K562 (cell line): ENCODE results near the gene SFRP5. TPM values are rescaled to one million over a fixed set of nuclear protein-coding genes. Genes with fewer than 3 reads are reported as not detected.

Source experiments
- ATAC-seq: fragments of 200-7000 bp; cut with Tn5 transposase; 3 replicates; pipeline ENCODE4 v1.9.1; 2020; ENCODE audit warnings: moderate library complexity
- BruUV-seq: library from RNA; stranded (reverse); fragments of 400-500 nt; replicated peaks from 2 replicates; lab custom pipeline; 2021; lab: Mats Ljungman, UMichigan
- CTCF ChIA-PET: fragments of 300-600 bp; formaldehyde crosslinking; extraction: SDS; loops from one replicate; lab custom pipeline; 2021; ENCODE audit warnings: low intra/inter-chr PET ratio; lab: Yijun Ruan, JAX
- POLR2A ChIA-PET: fragments of 300-600, 350-650 bp; sonication (Branson Sonifier 250); formaldehyde crosslinking; extraction: SDS; loops from one replicate; lab custom pipeline; 2021; ENCODE audit warnings: antibody characterized with exemption, inconsistent platforms; lab: Yijun Ruan, JAX
- DNase-seq, 4 experiments: peaks; one replicate each; pipeline versions ENCODE4 v3.0.0 to v3.0.0-alpha.2; 2011 to 2018; ENCODE audit warnings: low spot score in 3 of 4, mixed read lengths in 3 of 4; ENCODE audit errors: extremely low read depth in 1 of 4
- FAIRE-seq: peaks from 2 replicates; lab custom pipeline; 2011; peaks lifted over from hg19 to GRCh38; lab: Jason Lieb, UNC
- H2AFZ ChIP-seq: 2 replicates; pipeline ENCODE4 v1.6.0; 2011; ENCODE audit warnings: low read depth, low read length, control low read depth, inconsistent platforms
- H3K27ac ChIP-seq: fragments of 200-600 bp; 3 replicates; pipeline ENCODE4 v1.8.0; 2011; ENCODE audit warnings: low read depth, mild to moderate bottlenecking, control low read depth, inconsistent platforms, low read length, moderate library complexity, mixed read lengths; ENCODE audit errors: extremely low read depth
- H3K27me3 ChIP-seq, 2 experiments: fragments of 300-600 bp in 1 of 2; 2 replicates in 1 of 2; 3 replicates in 1 of 2; pipeline versions ENCODE4 v1.6.0 to v1.8.0; 2011; ENCODE audit warnings: inconsistent platforms in 2 of 2, low read length in 2 of 2, mild to moderate bottlenecking in 1 of 2, mixed read lengths in 1 of 2, moderate library complexity in 1 of 2; ENCODE audit not compliant: control insufficient read depth in 2 of 2, insufficient read depth in 2 of 2
- H3K36me3 ChIP-seq: fragments of 300-600 bp; 3 replicates; pipeline ENCODE4 v1.8.0; 2011; ENCODE audit warnings: mild to moderate bottlenecking, low read length, inconsistent platforms; ENCODE audit not compliant: control insufficient read depth, insufficient read depth
- H3K4me1 ChIP-seq, 2 experiments: fragments of 200-600 bp in 1 of 2; replicated peaks in 1 of 2; 2 replicates in 1 of 2; 3 replicates in 1 of 2; pipeline versions ENCODE4 v1.5.1 to v1.8.0; 2011; ENCODE audit warnings: inconsistent platforms in 2 of 2, low read length in 2 of 2, mild to moderate bottlenecking in 1 of 2, mixed read lengths in 1 of 2, moderate library complexity in 1 of 2; ENCODE audit not compliant: control insufficient read depth in 2 of 2, insufficient read depth in 2 of 2
- H3K4me2 ChIP-seq: 2 replicates; pipeline ENCODE4 v1.6.1; 2011; ENCODE audit warnings: low read length, control low read depth, inconsistent platforms, mixed read lengths; ENCODE audit not compliant: insufficient read depth
- H3K4me3 ChIP-seq: fragments of 200-600 bp; sonication (generic), shearing (Covaris generic); 2 replicates; pipeline ENCODE4 v1.5.1; 2016; ENCODE audit warnings: control low read depth, inconsistent platforms
- H3K79me2 ChIP-seq: fragments of 200-600 bp; 3 replicates; pipeline ENCODE4 v1.8.0; 2011; ENCODE audit warnings: low read length, inconsistent platforms; ENCODE audit not compliant: control insufficient read depth, insufficient read depth
- H3K9ac ChIP-seq, 2 experiments: 2 replicates each; pipeline versions ENCODE4 v1.6.0 to v1.6.1; 2011; ENCODE audit warnings: low read depth in 2 of 2, low read length in 2 of 2, control low read depth in 1 of 2, inconsistent platforms in 1 of 2, mild to moderate bottlenecking in 1 of 2, mixed read lengths in 1 of 2; ENCODE audit not compliant: insufficient read depth in 1 of 2
- H3K9me1 ChIP-seq: one replicate; pipeline ENCODE4 v1.6.0; 2011; ENCODE audit warnings: inconsistent platforms, mild to moderate bottlenecking, low read length, moderate library complexity; ENCODE audit not compliant: control insufficient read depth, insufficient read depth
- H3K9me3 ChIP-seq: replicated peaks from 2 replicates; pipeline ENCODE4 v1.5.1; 2011; ENCODE audit warnings: low read depth, low read length, inconsistent platforms; ENCODE audit not compliant: control insufficient read depth, insufficient read depth
- H4K20me1 ChIP-seq: replicated peaks from 2 replicates; pipeline ENCODE4 v1.6.1; 2011; ENCODE audit warnings: low read length, inconsistent platforms, mixed read lengths; ENCODE audit not compliant: control insufficient read depth, insufficient read depth
- FOSL1 ChIP-seq: fragments of 200-800 bp; sonication (Bioruptor generic); conservative IDR thresholded peaks from 2 replicates; pipeline ENCODE4 v1.6.1; 2016; ENCODE audit warnings: missing genetic modification characterization, missing compliant biosample characterization
- POLR2G ChIP-seq: fragments of 200-400 bp; formaldehyde crosslinking; IDR thresholded peaks from 2 replicates; pipeline ENCODE4 v1.6.1; 2017; ENCODE audit warnings: low read depth, mild to moderate bottlenecking, antibody characterized with exemption, low read length, moderate library complexity
- YY1 ChIP-seq, 3 experiments: IDR thresholded peaks; 2 replicates each; pipeline ENCODE4 v1.6.1; 2011; ENCODE audit warnings: low read length in 2 of 3, mild to moderate bottlenecking in 2 of 3, moderate library complexity in 2 of 3, borderline replicate concordance in 1 of 3, control low read depth in 1 of 3, low read depth in 1 of 3; ENCODE audit not compliant: insufficient read depth in 3 of 3, insufficient replicate concordance in 2 of 3, control insufficient read depth in 1 of 3, insufficient read length in 1 of 3; ENCODE audit errors: extremely low read depth in 1 of 3
- ZNF140 ChIP-seq: fragments of 250-450 bp; sonication (Bioruptor Pico); IDR thresholded peaks from 2 replicates; pipeline ENCODE4 v1.8.0; 2021; ENCODE audit warnings: moderate library complexity, mild to moderate bottlenecking, inconsistent platforms
- WGBS: fragments of 100-300 bp; shearing (Covaris generic); methylation state at CpG from one replicate; pipeline ENCODE4 v1.1.6; 2016; ENCODE audit warnings: low coverage, mixed read lengths; ENCODE audit not compliant: insufficient coverage; ENCODE audit errors: missing lambda C conversion rate; 5-methylcytosine and 5-hydroxymethylcytosine counted together
- in situ Hi-C: fragments of 300-500 bp; cut with MboI; formaldehyde crosslinking; loops from 4 replicates; pipeline ENCODE4 v1.15.0; 2018; ENCODE audit warnings: inconsistent platforms, mixed read lengths
- intact Hi-C: fragments of 100-400 bp; cut with micrococcal nuclease; formaldehyde crosslinking; loops from 2 replicates; pipeline ENCODE4 v1.14.2; 2022
- polyA plus RNA-seq, 8 experiments: library from polyadenylated mRNA; depleted of rRNA in 4 of 8; stranded (reverse) in 5 of 8; unstranded in 3 of 8; fragments of >200 nt; fragmentation: Nextera tagmentation in 2 of 8; fragmentation: Illumina TruSeq in 1 of 8; extraction: Ambion mirVana in 2 of 8; extraction: Trizol in 1 of 8; gene quantifications; 2 replicates each; pipeline versions ENCODE4 v1.2.1 to v1.2.3, GENCODE V29; 2011 to 2014; ENCODE audit warnings: inconsistent platforms in 1 of 8, missing spikeins in 1 of 8
- total RNA-seq, 7 experiments: library from RNA; depleted of rRNA in 6 of 7; stranded (reverse); fragments of >200 nt in 6 of 7; fragmentation: Illumina TruSeq in 2 of 7; extraction: Trizol in 2 of 7; gene quantifications; 2 replicates each; pipeline versions ENCODE4 v1.2.1 to v1.2.3, GENCODE V29; 2011 to 2021; ENCODE audit warnings: low replicate concordance in 1 of 7
- TF ChIP-seq, protein P1 (sequence below): IDR thresholded peaks from 2 replicates; pipeline ENCODE4 v1.6.1; 2011; ENCODE audit warnings: borderline replicate concordance, low read depth, mild to moderate bottlenecking, moderate library complexity, low read length; ENCODE audit not compliant: insufficient read depth, poor library complexity, severe bottlenecking
- TF ChIP-seq, protein P2 (sequence below): fragments of 250-450 bp; sonication (Bioruptor Pico); IDR thresholded peaks from 2 replicates; pipeline ENCODE4 v1.8.0; 2022; ENCODE audit warnings: moderate library complexity, mild to moderate bottlenecking, inconsistent platforms
- TF ChIP-seq, protein P3 (sequence below): fragments of 250-450 bp; sonication (Bioruptor Pico); IDR thresholded peaks from 2 replicates; pipeline ENCODE4 v1.5.0; 2021; ENCODE audit warnings: mild to moderate bottlenecking, borderline replicate concordance

SFRP5 gene
- total and polyA plus RNA-seq, 9 of the 15 experiments (the other 6 are each of a cell fraction or from before 2014, with no cell fraction given): 0.07 to 0.29 (median 0.13) TPM; not detected in 3

DNA sequence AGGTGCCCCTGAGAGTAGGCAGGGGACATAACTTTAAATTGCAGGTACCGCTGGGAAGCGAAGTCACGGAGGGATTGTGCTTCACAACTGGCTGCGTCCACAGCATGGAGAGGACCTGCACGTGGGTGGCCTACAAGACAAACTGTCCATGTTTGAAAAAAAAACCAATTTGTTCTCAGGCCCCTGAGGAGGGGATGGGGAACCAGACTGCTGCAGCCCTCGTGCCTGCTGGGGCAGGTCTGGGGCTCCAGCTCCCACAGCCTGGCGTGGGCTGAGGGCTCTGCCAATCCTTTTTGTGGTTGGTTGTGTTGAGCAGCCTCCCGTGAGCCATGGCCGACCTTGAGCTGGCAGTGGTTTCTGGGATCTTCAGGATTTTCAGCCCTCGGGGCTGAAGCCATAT lies 9.7 kb downstream of the SFRP5 start:
- 87% methylated on average over 8 of the region's 10 CpGs for WGBS
- Histone ChIP-seq H3K4me3 (no peak overlapping the region), H4K20me1 (no peaks in the 10 kb centered on the region; the same call in 1 of the 2 replicates), H3K79me2 (no peaks in the 10 kb centered on the region), H3K4me1 (peaks cover 0 to 6% of the 10 kb centered on the region in 2 experiments; a peak in 2 of 5 replicates), H2AFZ (no peak overlapping the region), H3K9me3 (no peaks in the 10 kb centered on the region), H3K27ac (no peak overlapping the region), H3K9ac (no peak overlapping the region), H3K4me2 (no peak overlapping the region), H3K36me3 (peaks cover 32% of the 10 kb centered on the region; the same call in 1 of the 3 replicates), H3K27me3 (no peaks in the 10 kb centered on the region), H3K9me1 (no peaks in the 10 kb centered on the region)
- TF ChIP-seq POLR2G: peak; percentile 19; the same call in 1 of the 2 replicates
- TF ChIP-seq, protein P1, sequence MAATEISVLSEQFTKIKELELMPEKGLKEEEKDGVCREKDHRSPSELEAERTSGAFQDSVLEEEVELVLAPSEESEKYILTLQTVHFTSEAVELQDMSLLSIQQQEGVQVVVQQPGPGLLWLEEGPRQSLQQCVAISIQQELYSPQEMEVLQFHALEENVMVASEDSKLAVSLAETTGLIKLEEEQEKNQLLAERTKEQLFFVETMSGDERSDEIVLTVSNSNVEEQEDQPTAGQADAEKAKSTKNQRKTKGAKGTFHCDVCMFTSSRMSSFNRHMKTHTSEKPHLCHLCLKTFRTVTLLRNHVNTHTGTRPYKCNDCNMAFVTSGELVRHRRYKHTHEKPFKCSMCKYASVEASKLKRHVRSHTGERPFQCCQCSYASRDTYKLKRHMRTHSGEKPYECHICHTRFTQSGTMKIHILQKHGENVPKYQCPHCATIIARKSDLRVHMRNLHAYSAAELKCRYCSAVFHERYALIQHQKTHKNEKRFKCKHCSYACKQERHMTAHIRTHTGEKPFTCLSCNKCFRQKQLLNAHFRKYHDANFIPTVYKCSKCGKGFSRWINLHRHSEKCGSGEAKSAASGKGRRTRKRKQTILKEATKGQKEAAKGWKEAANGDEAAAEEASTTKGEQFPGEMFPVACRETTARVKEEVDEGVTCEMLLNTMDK: no peak
- no peak for TF ChIP-seq YY1 (IDR thresholded peaks at IDR 0.05; ENCODE audit: borderline replicate concordance in 1 of 3, control insufficient read depth in 1 of 3, extremely low read depth in 1 of 3, insufficient read depth in 3 of 3, insufficient read length in 1 of 3, insufficient replicate concordance in 2 of 3, low read depth in 1 of 3, low read length in 2 of 3)
- TF ChIP-seq, protein P2, sequence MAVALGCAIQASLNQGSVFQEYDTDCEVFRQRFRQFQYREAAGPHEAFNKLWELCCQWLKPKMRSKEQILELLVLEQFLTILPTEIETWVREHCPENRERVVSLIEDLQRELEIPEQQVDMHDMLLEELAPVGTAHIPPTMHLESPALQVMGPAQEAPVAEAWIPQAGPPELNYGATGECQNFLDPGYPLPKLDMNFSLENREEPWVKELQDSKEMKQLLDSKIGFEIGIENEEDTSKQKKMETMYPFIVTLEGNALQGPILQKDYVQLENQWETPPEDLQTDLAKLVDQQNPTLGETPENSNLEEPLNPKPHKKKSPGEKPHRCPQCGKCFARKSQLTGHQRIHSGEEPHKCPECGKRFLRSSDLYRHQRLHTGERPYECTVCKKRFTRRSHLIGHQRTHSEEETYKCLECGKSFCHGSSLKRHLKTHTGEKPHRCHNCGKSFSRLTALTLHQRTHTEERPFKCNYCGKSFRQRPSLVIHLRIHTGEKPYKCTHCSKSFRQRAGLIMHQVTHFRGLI (CRISPR knock-in tag): no peak
- TF ChIP-seq, protein P3, sequence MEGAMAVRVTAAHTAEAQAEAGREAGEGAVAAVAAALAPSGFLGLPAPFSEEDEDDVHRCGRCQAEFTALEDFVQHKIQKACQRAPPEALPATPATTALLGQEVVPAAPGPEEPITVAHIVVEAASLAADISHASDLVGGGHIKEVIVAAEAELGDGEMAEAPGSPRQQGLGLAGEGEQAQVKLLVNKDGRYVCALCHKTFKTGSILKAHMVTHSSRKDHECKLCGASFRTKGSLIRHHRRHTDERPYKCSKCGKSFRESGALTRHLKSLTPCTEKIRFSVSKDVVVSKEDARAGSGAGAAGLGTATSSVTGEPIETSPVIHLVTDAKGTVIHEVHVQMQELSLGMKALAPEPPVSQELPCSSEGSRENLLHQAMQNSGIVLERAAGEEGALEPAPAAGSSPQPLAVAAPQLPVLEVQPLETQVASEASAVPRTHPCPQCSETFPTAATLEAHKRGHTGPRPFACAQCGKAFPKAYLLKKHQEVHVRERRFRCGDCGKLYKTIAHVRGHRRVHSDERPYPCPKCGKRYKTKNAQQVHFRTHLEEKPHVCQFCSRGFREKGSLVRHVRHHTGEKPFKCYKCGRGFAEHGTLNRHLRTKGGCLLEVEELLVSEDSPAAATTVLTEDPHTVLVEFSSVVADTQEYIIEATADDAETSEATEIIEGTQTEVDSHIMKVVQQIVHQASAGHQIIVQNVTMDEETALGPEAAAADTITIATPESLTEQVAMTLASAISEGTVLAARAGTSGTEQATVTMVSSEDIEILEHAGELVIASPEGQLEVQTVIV (CRISPR knock-in tag): no peak
- no peak for TF ChIP-seq ZNF140
- no peak for TF ChIP-seq FOSL1 (tag)
- DNase-seq (no peak), ATAC-seq (no peak), FAIRE-seq (no peak)
- intact Hi-C loops (no loop called here), in situ Hi-C loops (loop anchor here (25.0 kb wide), 1 partner anchor 100 kb away; no protein-coding TSS in a partner anchor)
- ChIA-PET CTCF (no interaction called here), POLR2A (interaction anchor here (0.6 to 0.7 kb wide), 2 partner anchors 17 to 19 kb away, joined by 3 read pairs; no protein-coding TSS in a partner anchor)
- no TSS peak for BruUV-seq
